ENCODE results near the gene TOR1B.

- TF ChIP-seq POLR2AphosphoS5 (IDR thresholded peaks at IDR 0.05; ENCODE audit: low read depth) = 0 out of 2 replicates have a peak, but pooled peaks have one; percentile 4
- TF ChIP-seq, protein P1, sequence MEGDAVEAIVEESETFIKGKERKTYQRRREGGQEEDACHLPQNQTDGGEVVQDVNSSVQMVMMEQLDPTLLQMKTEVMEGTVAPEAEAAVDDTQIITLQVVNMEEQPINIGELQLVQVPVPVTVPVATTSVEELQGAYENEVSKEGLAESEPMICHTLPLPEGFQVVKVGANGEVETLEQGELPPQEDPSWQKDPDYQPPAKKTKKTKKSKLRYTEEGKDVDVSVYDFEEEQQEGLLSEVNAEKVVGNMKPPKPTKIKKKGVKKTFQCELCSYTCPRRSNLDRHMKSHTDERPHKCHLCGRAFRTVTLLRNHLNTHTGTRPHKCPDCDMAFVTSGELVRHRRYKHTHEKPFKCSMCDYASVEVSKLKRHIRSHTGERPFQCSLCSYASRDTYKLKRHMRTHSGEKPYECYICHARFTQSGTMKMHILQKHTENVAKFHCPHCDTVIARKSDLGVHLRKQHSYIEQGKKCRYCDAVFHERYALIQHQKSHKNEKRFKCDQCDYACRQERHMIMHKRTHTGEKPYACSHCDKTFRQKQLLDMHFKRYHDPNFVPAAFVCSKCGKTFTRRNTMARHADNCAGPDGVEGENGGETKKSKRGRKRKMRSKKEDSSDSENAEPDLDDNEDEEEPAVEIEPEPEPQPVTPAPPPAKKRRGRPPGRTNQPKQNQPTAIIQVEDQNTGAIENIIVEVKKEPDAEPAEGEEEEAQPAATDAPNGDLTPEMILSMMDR (IDR thresholded peaks at IDR 0.05; ENCODE audit: insufficient read depth, low read length) = no peak
- no peak for TF ChIP-seq GABPA (IDR thresholded peaks at IDR 0.05; ENCODE audit: low read depth)
Measured at GRCh38 chr9:129852579-129852978, 49.6 kb downstream of the TOR1B start.

All from HL-60 (cell line).